ENCODE measurements around the gene ARHGEF5.
"Not testable (repeated sequence)": the region's sequence is repeated elsewhere in the genome, so short reads cannot be mapped to it uniquely, and the experiment has no call there.

DNA sequence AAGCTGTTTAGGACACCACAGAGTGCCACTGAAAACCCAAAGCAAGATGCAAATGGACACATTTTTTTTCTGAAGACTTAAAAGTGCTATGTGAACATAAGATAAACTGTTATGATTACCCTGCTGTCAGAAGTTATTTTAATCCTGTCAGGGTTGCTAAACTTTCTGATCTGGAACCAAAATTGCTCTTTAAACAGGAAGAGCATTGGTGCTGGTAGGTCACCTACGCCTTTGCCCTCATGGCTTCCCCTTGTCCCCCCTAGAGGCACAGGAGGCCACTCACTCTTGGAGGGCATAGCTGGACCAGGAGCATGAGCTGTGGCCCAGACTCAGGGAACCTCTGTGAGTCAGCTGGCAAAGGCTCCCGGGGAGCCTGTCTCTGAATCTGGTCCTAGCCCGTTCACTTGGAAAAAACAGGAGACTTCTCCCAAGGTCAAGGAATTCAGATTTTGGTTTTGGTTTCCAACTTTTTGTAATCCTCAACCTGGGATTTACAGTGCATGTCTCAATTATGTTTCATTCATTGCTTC, 33.5 kb upstream of the ARHGEF5 start:
- TF ChIP-seq, protein P1, sequence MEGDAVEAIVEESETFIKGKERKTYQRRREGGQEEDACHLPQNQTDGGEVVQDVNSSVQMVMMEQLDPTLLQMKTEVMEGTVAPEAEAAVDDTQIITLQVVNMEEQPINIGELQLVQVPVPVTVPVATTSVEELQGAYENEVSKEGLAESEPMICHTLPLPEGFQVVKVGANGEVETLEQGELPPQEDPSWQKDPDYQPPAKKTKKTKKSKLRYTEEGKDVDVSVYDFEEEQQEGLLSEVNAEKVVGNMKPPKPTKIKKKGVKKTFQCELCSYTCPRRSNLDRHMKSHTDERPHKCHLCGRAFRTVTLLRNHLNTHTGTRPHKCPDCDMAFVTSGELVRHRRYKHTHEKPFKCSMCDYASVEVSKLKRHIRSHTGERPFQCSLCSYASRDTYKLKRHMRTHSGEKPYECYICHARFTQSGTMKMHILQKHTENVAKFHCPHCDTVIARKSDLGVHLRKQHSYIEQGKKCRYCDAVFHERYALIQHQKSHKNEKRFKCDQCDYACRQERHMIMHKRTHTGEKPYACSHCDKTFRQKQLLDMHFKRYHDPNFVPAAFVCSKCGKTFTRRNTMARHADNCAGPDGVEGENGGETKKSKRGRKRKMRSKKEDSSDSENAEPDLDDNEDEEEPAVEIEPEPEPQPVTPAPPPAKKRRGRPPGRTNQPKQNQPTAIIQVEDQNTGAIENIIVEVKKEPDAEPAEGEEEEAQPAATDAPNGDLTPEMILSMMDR (IDR thresholded peaks at IDR 0.05), result not testable (repeated sequence)
- TF ChIP-seq POLR2A (IDR thresholded peaks at IDR 0.05), result not testable (repeated sequence)

Data from heart left ventricle (tissue), 13 donors.